OCI-M1 (cell line): ENCODE results near the gene AXL.
A peak's percentile ranks its signal among the peaks of the same experiment; 100 is the strongest.
"Not testable (repeated sequence)": the region's sequence is repeated elsewhere in the genome, so short reads cannot be mapped to it uniquely, and the experiment has no call there.

Experiments used
- DNase-seq: peaks from one replicate; lab custom pipeline; 2025; lab: John Stamatoyannopoulos, UW

AXL gene

DNA sequence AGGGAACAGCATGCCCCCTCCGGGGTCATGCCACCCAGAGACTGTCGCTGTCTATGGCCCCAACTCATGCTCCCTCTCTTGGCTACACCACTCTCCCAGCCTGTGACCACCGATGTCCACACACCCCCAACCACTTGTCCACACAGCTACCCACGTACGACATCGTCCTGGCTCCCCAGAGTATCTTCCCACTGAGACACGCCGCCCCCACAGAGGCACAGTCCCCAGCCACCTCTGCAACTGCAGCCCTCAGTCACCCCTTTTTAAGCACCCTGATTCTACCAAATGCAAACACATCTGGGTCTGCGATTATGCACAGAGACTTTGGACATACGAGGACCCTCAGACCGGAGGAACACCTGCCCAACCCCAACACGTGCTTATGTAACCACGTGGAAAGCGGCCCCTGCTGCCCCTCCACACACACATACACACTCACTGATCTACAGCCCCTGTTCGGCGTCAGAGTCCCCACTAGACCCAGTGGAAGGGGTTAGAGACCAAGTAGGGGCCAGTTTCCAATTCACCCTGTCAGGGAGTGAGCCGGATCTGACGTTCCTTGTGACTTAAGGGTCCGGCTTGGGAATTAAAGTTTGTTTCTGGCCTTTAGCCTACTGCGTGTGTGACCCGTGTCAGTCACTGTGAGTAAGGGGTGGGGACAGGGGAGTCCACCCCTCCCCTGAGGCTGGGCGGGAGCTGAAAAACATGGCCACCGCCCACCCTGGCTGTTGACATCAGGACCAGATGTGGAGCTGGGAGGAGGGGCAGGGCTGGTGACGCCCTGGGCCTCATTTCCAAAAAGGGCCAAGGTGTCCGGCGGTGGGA, 11.9 kb upstream of the AXL start:
- no peak for DNase-seq

DNA sequence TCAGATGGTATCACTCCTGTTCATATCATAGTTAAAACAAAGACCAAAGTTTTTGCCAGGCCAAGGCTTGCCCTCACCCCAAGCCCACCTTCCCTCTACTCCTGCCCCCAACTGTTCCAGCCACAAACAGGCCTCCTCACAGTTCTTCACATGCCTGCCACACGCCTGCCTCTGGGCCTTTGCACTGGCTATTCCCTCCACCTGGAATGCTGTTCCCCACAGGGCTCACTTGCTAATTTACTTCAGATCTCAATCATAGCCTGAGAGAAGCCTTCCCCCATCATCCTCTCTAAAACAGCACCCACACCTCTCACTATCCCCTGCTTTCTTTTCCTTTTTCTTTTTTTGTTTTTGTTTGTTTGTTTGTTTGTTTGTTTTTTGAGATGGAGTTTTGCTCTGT, 4.9 kb upstream of the AXL start:
- DNase-seq, result no peak

DNA sequence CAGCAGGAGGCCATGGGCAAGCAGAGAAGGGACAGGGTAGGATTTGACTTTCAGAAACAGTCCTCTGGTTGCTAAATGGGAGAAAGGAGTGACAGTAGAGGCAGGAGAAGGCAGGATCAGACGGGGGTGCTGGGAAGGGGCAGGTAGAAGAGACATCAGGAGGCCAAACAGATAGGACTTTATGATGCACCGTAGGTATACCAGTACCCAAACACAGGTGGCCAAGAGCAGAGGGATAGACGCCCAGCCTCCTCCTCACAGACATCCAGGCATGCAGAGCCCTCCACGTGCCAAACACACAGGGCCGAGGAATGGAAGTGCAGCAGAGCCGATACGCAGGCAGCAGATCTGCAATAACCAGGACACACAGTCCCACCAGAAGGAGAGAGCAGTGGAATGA, 1.3 kb upstream of the AXL start:
- no peak for DNase-seq

DNA sequence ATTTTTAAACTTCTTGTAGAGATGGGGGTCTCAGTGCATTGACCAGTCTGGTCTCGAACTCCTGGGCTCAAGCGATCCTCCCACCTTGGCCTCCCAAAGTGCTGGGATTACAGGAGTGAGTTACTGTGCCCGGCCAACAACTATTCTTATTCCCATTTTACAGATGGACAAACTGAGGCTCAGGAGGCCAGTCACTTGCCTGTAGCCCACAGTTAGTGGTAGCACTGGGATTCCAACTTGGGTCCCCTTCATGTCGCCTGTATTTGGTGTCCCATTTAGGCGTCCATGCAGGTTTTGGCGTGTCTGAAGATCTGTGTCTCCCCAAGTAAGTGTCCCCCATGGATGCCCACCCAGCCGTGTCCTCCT, 791 bp upstream of the AXL start:
- no peak for DNase-seq

DNA sequence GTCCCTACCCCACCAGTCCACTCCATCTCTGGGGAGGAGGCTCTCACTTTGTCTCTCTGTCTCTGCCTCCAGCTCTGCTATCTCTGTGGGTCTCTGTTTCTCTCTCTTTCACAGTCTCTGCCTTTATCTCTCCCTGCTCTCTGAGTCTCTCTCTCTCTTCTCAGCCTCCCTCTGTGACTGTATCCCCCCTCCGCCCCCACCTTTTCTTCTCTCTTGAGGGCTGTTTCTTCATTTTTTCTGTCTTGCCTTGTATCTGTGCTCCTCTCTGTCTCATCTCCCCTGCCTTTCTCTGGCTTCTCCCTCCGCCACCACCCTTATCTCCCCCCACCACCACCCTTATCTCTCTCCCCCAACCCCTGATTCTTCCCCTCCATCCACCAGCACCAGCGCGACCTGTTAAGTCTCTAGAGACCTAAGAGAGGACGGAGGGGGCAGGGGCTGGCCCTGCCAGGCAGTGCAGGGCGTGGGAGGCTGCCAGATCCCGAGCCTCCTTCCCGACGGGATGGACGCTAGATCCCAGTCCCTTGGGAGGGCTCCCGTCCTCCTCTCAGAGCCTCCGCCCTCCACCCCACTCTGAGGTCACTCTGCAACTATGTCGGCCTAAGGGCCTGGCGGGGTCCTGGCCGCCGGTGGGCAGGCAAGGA, 1.0 kb downstream of the AXL start:
- DNase-seq, result peak; percentile 90

DNA sequence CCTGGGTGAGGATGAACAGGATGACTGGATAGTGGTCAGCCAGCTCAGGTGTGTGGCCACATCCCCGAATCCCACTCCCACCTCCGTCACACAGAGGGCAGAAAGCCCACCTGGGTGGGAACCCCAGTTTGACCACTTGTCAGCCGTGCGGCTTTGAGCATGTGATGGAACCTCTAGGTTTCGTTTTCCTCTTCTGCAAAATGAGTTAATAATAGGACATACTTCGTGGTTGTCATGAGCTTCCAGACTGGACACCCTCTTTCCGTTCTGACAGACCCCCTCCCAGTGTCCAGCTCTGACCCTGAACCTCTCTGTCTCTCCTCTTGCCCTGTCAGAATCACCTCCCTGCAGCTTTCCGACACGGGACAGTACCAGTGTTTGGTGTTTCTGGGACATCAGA, 1.8 kb downstream of the AXL start:
- DNase-seq, result no peak

DNA sequence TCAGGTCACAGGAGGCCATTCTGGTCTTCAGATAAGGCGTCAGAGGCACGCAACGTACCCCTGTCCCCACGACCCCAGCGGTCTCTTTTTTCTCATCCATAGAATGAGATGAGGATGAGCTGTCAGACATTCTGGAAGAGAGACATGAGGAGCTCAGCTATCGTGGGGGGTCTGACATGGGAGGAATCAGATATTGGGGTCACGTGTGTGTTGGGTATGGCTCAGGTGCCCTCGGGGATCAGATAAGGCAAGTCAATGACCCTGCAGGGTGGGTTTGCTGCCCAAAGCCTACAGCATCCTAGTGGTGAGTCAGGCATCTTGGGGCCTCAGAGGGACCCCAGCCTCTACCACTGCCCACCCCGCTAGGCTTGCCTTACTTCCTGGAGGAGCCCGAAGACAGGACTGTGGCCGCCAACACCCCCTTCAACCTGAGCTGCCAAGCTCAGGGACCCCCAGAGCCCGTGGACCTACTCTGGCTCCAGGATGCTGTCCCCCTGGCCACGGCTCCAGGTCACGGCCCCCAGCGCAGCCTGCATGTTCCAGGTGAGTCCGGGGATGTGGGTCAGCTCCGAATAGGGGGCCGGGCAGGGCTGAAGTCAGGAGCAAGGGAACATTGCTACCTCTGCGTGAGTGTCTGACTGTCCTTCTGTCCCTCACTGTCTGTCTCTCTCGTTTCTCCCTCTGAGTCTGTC, 2.6 kb downstream of the AXL start:
- DNase-seq, result no peak

DNA sequence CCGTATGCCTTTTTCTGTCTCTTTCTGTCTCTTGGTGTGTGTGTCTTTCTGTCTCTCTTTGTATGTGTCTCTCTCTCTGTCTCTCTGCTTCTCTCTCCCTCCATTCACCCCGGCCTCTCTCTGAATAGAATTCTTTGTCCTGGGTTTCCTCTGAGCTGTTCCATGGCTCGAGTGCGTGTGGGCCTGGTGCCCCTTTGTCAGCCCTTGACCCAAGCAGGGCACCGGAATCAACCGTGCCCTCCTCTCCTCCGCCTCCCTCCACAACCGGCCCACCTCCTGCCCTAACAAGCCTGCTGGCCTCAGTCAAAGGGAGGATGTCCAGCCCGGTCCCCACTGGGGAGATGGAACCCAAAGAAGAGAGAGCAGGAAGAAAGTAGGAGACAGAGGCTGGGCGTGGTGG, 3.2 kb downstream of the AXL start:
- DNase-seq, result no peak

DNA sequence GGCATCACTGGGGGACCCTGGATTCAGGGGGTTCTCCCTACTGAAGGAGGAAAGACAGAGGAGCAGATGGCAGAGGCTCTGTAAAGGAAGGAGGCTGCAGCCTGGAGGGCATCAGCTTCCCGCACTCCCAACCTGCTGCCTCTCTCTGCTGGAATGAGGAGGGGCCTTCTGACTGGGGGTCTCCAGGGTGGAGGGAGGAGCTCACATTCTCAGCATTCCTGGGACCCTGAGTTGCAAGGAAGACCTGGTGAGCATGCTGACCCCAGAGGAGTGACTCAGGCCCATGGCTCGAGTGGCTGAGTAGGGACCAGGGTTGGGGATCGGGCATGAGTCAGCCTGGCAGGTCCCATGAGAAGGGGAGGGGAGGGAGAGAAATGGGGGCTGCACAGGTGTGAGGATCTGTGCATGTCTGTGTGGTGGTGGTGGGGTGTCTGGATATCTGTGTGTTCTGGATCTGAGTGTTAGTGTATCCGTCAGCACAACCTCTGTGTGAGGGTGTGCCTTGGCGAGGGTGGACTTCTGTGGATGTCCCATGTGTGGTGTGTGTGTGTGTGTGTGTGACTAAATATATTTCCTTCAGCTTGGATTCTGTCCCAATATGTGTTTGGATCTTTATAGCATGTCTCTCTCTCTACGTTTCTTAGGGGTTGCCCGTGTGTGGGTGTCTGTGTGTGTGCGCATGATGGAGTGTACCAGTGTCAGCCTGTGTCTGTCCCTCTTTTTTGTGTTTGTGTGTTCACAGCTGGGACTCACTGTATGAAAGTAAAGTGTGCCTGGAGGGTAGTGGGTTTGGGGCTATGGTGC, 4.6 kb downstream of the AXL start:
- no peak for DNase-seq

DNA sequence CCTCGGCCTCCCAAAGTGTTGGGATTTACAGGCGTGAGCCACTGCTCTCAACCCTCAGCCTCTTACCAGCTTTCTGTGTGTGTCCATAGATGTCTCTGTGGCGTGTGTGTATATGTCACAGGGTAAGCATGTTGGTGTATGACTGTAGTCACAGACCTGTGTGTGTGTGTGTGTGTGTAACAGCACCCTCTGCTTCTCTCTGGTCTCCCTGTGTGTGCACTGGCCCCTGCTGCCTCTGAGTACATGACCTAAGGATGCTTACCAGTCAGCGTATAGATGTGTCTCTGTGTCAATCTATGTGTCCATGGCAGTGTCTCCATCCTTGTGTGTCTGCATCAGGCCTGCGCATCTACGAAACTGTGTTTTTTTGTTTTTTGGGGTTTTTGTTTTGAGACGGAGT, 5.6 kb downstream of the AXL start:
- DNase-seq, result no peak

DNA sequence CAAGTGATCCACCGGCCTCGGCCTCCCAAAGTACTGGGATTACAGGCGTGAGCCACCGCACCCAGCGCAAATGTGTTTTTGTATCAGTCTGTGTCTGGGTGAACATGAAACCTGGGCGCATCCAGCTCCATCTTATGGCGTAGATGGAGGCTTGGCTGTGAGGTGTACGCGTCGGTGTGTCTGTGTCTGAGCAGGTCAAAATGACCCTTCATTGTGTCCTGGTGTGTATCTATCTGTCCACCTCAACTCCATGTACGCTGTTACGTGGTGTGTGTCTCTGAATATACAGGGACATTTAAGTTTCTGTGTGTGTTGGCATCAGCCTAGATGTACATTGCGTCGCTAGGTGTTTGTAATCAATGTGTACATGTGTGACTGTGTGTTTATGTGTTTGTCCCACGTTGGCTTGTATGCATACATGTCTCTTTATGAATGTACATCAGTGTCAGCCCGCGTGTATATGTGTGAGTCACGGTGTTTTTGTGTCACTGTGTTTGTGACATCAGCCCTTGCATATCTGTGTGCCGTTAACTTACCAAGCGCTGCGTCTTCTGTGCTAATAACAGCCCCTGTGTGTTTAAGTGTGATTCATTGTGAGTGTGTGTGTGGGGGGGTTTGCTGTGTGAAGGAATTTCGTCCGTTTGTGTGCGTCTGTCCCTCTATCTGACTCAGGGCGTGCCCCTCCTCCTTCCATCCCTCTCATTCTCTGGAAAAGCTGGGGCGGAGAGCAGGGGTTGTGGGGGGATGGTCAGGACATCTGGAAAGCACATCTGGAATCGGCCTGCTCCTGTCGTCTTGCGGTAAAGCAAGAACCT, 6.4 kb downstream of the AXL start:
- DNase-seq, result peak; percentile 14

DNA sequence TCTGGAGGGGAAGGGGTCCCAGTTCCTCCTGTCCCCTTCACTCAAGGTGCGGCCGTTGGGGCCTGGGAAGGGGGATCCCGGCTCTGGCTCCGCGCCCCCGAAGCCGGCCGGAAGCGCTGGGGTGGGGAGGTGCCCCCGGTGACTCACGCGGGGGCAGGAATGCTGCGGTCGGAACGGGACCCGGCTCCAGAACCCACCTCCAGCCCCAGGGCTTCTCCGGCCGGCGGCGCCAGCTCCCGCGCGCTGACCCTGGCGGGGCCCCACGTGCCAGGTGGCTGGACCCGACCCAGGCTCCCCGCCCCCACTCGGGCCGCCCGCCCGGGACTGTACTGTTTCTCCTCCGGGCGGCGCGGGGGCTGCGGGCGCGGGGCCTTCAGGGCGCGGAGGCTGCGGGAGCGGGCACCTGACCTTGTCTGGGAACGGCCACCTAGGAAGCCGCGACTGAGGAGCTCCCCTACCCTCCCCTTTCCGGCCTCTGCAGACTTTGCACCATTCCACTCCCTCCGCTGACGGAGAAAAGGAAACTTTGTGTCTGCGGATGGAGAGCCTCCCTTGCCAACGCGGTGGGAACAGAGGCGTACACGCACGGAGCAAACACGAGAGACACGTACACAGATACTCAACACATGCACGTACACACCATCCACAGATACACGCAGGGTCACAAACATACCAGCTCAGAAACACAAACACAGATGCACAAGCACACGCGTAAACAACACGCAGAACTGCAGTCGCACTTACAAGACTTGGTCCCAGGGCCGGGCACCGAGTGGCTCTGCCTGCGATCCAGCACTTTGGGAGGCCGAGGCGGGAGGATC, 7.2 kb downstream of the AXL start:
- DNase-seq, result no peak

DNA sequence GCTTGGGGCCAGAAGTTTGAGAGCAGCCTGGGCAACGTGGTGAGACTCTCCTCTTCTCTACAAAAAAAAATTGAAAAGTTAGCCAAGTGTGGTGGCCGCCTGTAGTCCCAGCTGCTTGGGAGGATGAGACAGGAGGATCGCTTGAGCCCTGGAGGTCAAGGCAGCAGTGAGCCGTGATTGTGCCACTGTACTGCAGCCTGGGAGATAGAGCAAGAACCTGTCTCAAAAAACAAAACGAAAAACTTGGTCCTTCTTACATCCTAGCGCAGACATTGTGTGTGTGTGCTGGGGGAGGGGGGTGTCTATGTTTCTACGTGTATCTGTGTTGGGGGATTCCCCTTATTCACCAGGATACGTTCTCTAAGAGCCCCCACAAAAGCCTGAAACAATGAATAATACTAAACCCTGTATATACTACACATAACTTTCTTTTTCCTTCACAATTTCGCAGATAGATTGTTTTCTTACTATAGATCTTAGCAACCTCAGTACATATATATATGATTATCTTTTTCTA, 7.9 kb downstream of the AXL start:
- DNase-seq, result no peak

DNA sequence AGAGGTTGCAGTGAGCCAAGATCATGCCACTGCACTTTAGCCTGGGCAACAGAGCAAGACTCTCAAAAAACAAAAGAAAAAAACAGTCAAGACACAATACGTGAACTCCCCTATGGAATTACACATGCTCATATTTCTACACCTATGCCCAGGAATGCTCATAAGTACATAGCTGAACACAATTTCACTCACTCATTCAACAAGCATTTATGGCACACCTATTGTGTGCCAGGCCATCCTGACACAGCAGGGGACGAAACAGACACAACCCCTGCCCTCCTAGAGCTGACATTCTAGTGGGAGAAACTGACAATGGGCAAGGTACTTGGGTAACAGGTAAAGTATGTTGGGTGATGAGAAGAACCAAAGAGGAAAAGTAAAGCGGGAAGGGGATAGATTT, 9.5 kb downstream of the AXL start:
- no peak for DNase-seq

DNA sequence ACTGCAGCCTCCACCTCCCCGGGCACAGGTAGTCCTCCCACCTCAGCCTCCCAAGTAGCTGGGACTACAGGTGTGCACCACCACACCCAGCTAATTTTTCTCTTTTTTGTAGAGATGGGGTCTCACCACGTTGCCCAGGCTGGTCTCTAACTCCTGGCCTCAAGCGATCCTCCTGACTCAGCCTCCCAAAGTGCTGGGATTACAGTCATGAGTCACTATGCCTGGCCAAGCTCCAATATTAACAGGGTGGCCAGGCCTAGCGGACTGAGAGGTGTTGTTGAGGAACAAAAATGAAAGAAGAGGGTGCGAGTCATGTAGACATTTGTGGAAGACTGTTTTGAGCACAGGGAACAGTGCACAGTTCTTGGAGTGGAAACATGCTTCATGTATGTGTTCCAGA, 10.3 kb downstream of the AXL start:
- DNase-seq, result not testable (repeated sequence)

DNA sequence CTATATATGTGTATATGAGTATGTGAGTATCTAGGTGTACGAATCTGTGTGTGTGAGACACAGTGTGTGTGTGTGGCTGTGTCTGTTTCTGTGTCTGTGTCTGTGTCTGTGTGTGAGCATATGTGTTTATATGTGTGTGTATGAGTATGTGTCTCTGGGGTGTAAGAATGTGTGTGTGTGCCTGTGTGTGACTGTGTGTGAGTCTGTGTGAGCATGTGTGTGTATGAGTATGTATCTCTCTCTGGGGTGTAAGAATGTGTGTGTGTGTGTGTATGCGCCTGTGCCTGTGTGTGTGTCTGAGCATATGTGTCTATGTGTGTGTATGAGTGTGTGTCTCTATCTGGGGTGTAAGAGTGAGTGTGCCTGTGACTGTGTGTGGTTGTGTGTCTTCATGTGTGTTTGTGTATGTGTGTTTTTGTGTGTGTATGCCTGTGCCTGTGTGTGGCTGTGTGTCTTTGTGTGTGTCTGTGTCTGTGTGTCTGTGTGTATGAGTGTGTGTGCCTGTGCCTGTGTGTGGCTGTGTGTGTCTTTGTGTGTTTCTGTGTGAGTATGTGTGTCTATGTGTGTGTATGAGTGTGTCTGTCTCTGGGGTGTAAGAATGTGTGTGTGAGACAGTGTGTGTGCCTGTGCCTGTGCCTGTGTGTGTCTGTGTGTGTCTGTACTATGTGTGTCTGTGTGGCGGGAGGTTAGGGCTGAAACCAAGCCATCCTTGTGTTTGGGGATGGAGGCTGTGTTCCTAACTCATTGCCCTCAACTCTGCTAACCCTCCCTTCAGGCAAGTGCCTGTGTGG, 11.2 kb downstream of the AXL start:
- no peak for DNase-seq

DNA sequence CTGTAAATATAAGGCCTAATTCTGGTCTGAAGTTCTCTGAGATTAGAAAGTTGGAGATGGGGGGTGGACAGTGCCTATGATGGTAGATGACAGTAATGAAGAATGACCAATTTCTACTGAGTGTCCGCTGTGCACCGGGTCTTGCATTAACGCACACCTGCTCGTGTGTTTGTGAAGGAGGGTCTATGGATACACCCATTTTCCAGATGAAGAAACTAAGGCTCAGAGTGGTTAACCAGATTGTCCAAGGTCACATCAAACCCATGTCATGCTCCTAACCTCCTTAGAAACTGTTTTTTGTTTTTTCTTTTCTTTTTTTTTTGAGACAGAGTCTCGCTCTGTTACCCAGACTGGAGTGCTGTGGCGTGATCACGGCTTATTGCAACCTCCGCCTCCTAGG, 13.7 kb downstream of the AXL start:
- DNase-seq, result no peak

DNA sequence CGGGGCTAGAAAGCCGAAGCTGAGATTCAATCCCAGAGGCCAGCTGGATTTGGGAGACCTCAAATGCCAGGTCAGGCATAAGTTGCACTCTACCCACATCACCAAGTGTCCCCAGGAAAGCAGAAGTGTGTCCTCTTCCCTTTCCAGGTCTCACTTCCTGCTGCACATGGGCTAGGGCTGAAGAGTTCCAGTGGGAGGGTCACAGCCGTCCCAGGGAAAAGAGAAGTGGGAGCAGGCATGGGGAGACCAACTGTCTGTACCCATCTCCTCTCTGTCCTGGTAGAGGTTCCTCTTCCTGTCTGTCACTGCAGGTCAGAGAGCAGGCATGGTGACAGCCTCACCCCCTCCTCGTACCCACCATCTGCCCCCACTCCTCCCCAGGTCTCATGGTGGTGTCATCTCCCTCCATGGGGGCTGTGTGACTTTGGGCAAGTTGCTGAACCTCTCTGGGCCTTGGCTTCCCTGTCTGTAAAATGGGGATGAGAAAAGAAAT, 14.8 kb downstream of the AXL start:
- no peak for DNase-seq

DNA sequence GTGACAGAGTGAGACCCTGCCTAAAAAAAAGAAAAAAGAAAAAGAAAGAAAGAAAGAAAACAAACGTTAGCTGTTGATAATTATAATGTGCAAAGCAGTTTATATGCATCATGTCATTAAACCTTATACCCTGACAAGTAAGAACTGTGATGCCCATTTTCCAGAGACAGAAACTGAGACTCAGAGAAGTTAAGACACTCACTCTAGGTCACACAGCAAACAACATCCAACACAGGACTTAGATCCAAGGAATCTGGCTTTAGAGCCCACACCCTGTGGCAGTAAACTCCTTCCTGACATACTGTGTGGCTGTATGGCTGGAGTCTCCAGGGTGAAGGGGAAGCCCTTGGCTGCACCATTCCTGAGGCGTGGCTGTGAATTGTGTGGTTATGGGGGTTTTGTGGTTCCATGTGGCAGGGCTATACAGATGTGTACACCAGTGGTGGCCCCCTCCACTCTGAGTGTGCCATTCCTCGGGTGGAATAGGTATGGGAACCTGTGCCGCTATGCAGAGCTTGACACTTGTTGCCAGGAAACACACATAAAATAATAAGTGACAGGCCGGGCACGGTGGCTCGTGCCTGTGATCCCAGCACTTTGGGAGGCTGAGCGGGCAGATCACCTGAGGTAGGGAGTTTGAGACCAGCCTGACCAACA, 15.6 kb downstream of the AXL start:
- DNase-seq, result no peak
